Head of caudate nucleus (tissue), 42 donors: ENCODE data around the gene PTPRG.
A peak's percentile ranks its signal among the peaks of the same experiment; 100 is the strongest.

Experiments
- DNase-seq, 42 donors: peaks; one replicate each; pipeline versions ENCODE4 v3.0.0 to v3.0.0-alpha.2; 2020 to 2021; ENCODE audit warnings: mixed read lengths in 7 of 42
- intact Hi-C: fragments of 100-400 bp; cut with DNase I; formaldehyde crosslinking; loops from one replicate; pipeline ENCODE4 v1.15.0; 2022

The PTPRG gene

DNA sequence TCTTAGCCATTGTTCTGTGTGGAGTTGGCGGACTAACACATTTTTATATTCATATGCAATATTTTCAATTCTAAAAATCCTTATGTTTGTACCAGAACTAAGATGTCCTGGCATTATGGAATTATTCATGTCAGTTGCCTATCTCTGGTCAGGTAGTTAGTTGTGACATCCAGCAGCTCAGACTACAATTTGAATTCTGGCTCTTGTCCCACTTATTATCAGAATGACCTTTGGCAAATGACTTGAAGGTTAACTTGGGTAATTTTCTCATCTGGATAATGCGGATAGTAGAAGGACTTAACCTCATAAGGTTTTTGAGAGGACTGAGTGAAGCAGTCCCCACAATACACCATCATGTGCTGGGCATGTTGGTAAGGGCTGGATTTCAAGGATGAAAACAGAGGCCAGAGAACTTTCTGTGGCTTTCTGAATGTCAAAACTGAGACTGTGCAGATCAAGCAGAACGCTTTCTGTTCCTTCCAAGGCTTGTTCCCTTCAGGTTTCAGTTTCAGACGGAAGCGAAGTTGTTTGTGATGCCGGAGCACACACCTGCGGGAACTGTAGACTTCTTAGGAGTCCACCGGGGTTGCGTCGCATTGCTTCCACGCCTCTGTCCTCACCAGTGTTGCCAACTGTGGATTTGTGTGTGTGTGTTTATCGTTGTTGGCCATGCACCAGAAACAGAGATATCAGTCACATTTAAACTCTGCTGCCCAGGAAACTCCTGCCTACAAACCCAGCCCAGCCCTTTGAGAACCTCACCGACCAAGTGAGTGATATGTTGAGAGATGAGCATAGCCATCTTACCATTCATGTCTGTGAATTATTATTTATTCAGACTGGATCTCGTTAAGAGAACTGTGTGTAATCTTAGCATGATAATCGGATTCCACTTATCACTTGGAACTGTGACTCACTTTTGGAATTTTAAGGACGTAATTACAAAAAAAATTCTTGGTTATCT, 76.0 kb downstream of the PTPRG start:
- peak in 1 of 42 donors; percentile 4 for DNase-seq
- intact Hi-C loops, result no loop called here

DNA sequence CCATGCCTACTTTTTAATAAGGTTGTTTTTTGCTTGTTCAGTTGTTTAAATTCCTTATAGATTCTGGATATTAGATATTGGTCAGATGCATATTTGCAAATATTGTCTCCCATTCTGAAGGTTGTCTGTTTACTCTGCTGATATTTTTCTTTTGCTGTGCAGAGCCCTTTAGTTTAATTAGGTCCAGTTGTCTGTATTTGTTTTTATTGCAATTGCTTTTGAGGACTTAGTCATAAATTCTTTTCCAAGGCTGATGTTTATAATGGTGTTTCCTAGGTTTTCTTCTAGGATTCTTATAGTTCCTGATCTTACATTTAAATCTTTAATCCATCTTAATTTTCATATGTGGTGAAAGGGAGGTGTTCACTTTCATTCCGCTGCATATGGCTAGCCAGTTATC, 77.4 kb downstream of the PTPRG start:
- intact Hi-C loops, result no loop called here
- DNase-seq, result no peak

DNA sequence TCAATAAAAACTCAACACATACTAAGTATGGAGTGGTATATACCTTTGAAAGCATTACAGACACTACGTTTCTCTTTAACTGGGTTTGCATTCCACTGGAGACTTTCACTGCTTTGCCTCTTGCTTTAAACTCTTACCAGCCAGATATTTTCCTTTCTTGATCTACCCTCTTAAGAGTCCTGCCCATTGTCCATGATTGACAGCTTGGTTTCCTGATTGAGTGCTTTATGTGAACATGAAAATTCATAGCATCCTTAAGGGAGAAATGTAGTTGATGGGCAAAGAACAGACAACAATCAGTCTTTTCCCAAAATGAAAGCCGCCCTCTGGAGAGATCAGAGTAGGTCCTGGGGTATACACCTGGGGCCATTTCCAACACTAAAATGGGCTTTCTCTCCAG, 78.6 kb downstream of the PTPRG start:
- intact Hi-C loops, result no loop called here

DNA sequence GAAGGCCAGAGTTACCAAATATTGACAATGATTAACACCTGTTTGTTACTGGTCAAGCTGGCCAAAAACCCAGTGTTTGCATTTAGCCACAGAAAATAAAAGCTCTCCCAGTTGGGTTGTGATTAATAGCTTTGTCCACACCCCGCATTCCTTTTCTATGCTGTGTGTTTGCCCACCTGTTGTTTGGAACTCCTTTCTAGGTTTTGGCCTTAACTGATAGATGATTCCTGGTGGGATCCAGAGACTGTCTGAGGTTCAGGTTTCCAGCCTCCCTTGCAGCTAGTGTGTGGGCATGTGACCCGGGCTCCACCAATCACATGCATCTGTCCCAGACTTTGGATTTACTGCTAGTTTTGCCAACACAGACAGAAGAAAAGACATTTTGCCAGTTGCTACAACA, 83.8 kb downstream of the PTPRG start:
- no peak for DNase-seq
- intact Hi-C loops, result no loop called here

More for the DNA sequence above, 78.6 kb downstream of the PTPRG start:
- no peak for DNase-seq

DNA sequence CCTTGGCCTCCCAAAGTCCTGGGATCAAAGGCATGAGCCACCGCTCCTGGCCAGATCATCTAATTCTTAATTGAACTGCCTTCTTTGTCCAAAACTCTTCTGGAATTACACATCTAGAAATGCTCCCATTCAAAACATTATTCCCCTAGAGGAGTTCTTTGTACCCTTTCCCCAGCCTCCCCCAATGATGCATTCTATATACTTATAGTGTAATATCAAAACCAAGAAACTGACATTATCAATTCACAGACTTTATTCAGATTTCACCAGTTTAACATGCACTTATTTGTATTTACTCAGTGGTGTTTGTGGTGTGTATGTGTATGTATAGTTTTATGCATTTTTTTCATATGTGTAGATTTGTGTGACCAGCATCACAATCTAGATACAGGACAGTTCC, 85.0 kb downstream of the PTPRG start:
- intact Hi-C loops, result no loop called here

DNA sequence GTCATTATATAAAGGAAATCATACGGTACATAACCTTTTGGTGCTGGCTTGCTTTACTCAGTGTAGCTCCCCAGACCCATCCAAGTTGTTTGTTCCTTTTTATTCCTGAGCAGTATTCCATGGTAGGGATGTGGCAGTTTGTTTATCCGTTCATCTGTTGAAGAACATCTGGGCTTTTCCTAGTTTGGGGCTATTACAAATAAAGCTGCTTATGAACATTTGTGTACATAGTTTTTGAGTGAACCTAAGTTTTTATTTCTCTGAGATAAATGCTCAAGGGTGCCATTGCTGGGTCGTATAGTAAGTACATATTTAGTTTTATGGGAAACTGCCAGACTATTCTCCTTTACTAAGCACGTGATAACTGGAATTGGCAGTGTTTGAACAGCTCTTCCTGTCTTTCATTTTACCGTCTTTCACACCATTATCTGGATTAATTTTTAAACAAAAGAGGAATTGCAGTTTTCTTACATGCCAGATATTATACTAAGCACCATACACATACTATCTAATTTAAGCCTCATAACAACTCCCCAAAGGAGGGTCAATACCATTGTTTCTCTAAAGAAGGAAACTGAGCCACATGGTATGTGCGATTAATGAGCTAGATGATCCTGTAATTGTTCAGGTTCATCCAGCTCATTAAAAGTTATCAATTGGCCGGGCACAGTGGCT, 85.6 kb downstream of the PTPRG start:
- DNase-seq, result no peak
- intact Hi-C loops, result no loop called here

More for the DNA sequence above, 85.0 kb downstream of the PTPRG start:
- DNase-seq, result no peak

DNA sequence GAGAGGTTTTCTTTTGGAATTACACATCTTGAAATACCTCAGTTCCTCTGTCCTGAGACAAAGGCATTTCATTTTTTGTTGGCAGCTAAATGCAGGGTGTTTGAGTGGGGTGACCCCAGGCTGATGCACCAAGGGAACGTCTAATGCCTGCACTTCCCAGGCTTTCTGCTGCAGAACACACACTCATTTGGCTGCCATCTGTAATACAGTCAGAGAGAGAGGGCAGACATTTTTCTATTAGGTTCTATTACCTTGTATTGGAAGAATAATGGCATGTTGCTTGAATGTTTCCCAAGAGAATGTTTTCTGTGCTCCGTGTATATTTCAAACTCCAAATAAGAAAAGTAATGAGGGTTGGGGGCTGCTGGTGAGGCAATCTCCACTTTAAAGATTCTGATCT, 87.1 kb downstream of the PTPRG start:
- intact Hi-C loops, result no loop called here
- DNase-seq, result no peak

DNA sequence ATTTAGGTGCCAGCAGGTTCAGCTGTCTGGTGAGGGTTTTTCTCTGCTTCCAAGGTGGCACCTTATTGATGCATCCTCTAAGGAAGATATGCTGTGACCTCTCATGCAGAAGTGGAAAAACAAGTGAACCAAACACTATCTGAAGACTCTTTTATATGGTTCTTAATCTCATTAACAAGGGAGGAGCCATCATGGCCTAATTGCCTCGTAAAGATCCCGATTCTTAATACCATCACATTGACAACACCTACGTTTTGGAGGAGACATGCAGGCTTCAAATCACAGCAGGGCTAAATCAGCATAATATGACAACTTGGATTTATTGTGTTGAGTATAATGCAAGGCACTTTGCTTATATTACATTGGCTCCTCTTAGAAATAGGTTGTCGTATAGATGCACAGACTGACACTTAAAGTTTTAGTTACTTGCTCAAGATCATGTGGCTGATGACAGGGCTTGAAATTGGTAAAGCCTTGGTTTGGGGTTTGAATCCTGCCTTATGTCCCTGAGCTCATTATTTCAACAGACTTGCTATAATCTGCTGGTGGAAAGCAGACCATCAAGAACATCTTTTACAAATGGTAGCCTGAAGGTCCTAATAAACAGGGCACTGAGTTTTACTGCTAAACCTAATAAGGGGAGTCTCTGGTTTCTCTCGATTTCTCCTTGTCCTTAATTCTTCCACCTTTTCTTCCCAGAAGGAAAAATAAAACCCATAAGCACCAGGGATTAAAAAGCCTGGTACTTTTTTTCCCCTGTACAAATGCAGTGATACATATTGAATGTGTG, 88.2 kb downstream of the PTPRG start:
- intact Hi-C loops, result no loop called here
- DNase-seq, result no peak

DNA sequence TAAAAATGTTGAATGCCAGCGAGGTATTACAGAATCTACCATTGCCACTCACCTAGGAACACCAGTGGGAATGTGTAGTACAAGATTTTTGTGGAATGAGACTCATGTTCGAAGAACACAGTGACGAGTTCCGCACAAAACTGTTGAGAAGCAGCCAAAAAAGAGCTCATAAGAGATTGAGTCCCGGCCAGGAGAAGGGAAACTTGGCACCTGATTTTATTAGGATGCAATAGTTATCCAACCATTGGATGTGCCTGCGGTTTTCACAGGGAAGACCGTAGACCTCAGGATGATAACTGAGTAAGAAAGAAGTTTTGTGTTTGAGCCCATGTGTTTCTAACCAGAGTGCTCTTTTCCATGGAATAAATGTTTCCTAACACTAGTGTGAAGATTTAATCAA, 88.9 kb downstream of the PTPRG start:
- DNase-seq, result no peak
- intact Hi-C loops, result no loop called here

DNA sequence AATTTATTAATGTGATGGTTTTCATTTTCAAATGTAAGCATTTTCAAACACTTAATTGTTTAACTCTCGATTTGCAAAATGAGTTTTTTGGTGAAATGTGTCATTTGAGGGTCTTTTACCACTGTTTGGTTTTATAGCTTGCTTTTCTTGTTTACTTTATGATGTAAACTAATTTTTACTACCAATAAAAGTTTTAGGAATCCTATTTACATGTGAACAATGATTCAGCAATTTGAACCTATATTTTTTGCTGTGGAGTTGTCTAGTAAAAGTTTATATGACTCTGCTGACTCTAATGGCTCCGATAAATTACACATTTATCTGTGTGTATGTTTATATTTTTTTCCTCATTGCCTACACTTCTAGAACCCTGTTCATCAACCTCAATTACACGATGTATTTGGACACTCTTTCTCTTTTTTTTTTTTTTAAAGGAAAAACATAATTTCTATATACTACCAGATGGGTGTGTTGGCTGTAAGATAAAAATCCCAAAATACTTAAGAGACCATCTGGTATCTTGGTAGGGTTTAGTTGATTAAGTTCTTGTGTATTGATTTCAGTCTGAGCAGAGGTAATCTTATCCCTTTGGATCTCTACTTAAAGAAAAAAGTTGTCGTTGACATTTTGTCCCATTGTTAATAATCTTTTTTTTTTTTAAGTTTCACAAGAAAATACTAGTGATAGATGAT, 89.5 kb downstream of the PTPRG start:
- intact Hi-C loops, result no loop called here

DNA sequence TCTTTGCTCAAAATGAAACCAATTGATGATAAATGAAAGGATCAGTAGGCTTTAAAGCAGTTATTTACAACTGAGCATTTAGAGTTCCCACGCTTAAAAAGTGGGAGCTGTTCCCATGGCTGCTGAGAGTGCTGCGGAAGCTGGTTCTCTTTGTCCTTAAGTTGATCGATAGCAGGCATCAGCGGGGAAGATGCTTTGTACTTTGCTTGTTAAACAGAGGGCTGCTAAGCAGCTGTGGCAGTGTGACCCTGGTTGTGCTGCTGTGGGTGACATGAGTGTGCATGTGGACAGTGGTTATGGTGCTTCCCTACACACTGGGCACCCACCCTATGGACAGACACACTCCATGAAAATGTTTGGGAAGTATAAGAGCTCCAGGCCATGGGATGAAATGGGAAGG, 96.3 kb downstream of the PTPRG start:
- DNase-seq, result no peak
- intact Hi-C loops, result no loop called here

More for the DNA sequence above, 89.5 kb downstream of the PTPRG start:
- DNase-seq, result no peak

DNA sequence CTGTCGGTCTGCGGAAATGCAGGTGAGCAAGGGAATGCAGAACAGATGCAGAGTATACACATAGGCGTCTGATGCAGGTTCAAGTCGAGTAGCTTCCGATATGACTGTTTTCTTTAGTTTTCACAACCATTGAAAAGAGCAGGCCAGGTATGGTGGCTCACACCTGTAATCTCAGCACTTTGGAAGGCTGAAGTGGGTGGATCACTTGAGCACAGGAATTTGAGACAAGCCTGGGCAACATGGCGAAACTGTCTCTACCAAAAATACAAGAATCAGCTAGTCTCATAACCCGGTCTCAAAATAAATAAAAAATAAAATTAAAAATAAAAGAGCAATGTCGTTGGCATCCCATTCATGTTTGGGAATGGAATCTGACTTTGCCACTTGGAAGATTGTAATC, 101.5 kb downstream of the PTPRG start:
- intact Hi-C loops, result no loop called here
- DNase-seq, result no peak

DNA sequence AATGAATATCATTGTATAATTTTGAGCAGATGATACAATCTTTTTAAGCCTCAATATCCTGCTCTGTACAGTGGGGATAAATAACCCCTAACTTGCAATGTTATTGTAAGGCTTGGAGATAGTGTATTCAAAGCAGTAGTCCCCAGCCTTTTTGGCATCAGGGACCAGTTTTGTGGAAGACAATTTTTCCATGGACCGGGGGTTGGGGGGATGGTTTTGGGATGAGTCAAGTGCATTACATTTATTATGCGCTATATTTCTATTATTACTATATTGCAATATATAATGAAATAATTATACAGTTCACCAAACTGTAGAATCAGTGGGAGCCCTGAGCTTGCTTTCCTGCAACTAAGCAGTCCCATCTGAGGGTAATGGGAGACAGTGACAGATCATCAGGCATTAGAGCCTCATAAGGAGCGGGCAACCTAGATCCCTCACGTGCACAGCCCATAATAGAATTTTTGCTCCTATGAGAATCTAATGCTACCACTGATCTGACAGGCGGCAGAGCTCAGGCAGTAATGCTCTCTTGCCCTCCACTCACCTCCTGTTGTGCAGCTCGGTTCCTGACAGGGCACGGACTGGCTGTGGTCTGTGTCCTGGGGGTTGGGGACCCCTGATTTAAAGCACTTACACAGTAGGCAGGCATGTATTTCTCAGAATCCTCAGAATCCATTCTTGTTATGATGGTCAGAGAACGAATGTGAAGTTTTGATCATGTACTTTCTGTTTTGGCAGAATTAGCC, 102.2 kb downstream of the PTPRG start:
- intact Hi-C loops, result no loop called here
- no peak for DNase-seq

DNA sequence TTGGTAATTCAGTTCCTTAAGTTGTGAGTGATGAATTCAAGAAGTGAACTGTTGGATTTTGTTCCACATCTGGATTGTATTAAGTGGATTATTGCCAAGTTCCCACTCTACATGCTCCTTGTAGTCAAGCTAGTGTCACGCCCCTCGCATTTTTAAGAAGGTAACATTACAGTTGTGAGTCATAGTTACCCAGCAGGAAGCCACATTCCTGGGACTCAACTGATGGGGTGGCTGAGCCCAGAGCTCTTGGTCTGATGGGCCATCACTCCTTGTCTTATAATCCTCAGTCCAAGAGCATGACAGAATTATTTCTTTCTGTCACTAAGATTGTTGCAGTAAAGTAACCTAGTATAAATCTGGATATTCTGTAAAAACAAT, 102.7 kb downstream of the PTPRG start:
- DNase-seq, result no peak
- intact Hi-C loops, result no loop called here

DNA sequence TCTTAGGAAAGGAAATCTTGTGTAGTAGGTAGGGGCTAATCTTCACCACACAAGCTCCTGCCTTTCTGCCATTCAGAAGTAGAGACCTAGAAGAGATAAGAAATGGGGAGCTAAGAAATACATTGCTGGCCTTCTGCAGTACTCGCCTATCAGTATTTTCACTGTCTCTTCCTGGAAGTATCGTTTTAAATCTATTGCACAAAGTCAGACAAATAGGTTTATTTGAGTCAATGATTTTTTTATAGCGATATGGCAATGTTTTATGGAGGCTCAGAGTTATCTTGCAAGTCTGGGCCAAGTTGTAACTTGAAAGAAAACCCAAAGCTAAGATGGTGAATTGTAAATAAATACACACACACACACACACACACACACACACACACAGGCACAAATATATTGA, 103.8 kb downstream of the PTPRG start:
- no peak for DNase-seq
- intact Hi-C loops, result no loop called here

DNA sequence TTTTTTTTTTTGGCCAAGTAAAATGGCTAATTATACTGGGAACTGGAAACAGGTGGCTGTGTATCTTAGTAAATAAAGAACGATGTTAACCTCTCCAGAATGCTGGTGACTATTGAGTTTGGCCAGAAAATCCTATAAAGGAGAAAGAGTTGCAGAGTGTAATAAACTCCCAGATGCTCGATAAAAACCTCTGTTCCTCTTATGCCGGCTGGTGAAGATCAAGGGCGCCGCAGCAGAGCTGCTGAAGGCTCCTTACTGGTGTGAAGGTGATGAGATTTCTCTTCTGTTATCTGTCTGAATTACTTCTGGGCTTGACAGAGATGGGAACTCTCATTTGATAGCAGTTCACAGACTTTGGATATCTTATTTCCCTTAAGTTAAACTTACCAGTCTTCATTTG, 104.6 kb downstream of the PTPRG start:
- intact Hi-C loops, result no loop called here
- DNase-seq, result no peak

DNA sequence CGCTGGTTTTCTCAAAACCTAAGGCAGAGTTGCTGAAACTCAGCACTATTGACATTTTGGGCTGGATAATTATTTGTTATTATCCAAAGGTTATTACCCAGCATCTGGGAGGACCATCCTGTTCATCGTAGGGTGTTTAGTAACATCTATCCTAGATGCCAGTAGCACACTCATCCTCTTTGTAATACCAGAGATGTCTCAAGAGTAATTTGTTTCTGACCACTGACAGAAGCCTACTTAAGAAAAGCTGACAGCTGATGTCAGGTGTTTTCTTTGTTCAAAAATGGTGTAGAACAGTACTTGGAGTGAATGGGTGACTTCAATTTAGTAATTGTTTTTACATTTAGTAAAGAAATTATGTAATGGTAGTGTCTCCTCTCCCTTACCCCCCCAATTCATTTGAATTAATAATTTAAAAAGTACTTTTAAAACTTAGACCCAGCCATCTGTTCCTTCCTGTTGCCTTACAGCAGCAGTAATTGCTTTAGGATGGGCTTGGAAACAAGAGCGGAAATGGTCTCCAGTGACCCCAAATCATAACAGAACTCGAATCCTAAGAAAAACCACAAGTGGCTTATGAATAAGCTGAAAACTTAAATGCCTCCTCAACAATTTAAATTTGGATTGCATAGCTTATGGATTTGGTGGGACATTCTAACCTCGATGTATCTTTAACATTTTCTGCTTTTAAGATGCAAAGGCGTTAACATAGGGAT, 105.4 kb downstream of the PTPRG start:
- no peak for DNase-seq
- intact Hi-C loops, result no loop called here

DNA sequence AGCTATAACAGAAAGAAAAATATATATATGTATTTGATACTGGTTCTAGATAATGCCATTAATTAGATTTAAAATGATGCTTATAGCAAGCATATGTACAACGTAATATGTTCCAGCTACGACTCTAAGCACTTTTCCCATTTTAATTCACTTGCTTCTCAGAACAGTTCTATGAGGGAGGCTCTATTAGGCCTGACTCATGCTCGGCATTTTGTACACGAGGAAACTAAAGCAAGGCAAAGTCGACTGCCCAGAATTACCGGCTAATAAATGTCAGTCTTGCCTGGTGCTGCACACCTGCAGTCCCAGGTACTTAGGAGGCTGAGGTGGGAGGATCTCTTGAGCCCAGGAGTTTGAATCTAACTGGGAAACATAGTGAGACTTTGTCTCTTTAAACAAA, 106.0 kb downstream of the PTPRG start:
- DNase-seq, result peak in 6 of 42 donors; percentile 12 to 46 (median 24)
- intact Hi-C loops, result no loop called here
